SK-N-SH treated with all-trans-retinoic acid at 6 μM for 48 hours (cell line): ENCODE data around the gene COL7A1.

Experiments
- ATAC-seq: fragments of 200-7000 bp; cut with Tn5 transposase; 3 replicates; pipeline ENCODE4 v1.9.1; 2020; ENCODE audit warnings: mild to moderate bottlenecking, moderate library complexity
- ARNTL ChIP-seq: fragments of 450-650 bp; formaldehyde crosslinking; IDR thresholded peaks from 2 replicates; pipeline ENCODE4 v1.5.0; 2020; ENCODE audit warnings: low read depth, mild to moderate bottlenecking, moderate library complexity, borderline replicate concordance
- BACH2 ChIP-seq: fragments of 250-450 bp; sonication (Bioruptor Pico); IDR thresholded peaks from 2 replicates; pipeline ENCODE4 v1.9.0; 2021; ENCODE audit warnings: mild to moderate bottlenecking, borderline replicate concordance
- CSDC2 ChIP-seq: fragments of 250-450 bp; sonication (Bioruptor Pico); IDR thresholded peaks from 2 replicates; pipeline ENCODE4 v1.5.0; 2020; ENCODE audit warnings: mild to moderate bottlenecking, moderate library complexity
- ESRRG ChIP-seq: fragments of 250-450 bp; sonication (Bioruptor Pico); IDR thresholded peaks from 2 replicates; pipeline ENCODE4 v1.6.1; 2021; ENCODE audit warnings: mild to moderate bottlenecking
- ISL1 ChIP-seq: fragments of 250-450 bp; sonication (Bioruptor Pico); IDR thresholded peaks from 2 replicates; pipeline ENCODE4 v2.1.2; 2022; ENCODE audit warnings: mild to moderate bottlenecking, moderate library complexity
- OSR1 ChIP-seq: fragments of 250-450 bp; sonication (Bioruptor Pico); IDR thresholded peaks from 2 replicates; pipeline ENCODE4 v1.8.0; 2022; ENCODE audit warnings: moderate library complexity, mild to moderate bottlenecking, inconsistent platforms
- POU6F1 ChIP-seq: fragments of 250-450 bp; sonication (Bioruptor Pico); IDR thresholded peaks from 2 replicates; pipeline ENCODE4 v1.8.0; 2021; ENCODE audit warnings: low read depth, mild to moderate bottlenecking, moderate library complexity, borderline replicate concordance
- PPARA ChIP-seq: fragments of 250-450 bp; sonication (Bioruptor Pico); IDR thresholded peaks from 2 replicates; pipeline ENCODE4 v1.5.0; 2020; ENCODE audit warnings: mild to moderate bottlenecking, borderline replicate concordance
- RARB ChIP-seq: fragments of 250-450 bp; sonication (Bioruptor Pico); IDR thresholded peaks from 2 replicates; pipeline ENCODE4 v1.8.0; 2021; ENCODE audit warnings: mild to moderate bottlenecking, moderate library complexity
- TCF4 ChIP-seq: fragments of 250-450 bp; sonication (Bioruptor Pico); IDR thresholded peaks from 2 replicates; pipeline ENCODE4 v1.8.0; 2021; ENCODE audit warnings: mild to moderate bottlenecking, moderate library complexity, borderline replicate concordance
- TOX ChIP-seq: fragments of 250-450 bp; sonication (Bioruptor Pico); IDR thresholded peaks from 2 replicates; pipeline ENCODE4 v1.8.0; 2021; ENCODE audit warnings: mild to moderate bottlenecking, moderate library complexity, borderline replicate concordance
- ZC3H10 ChIP-seq: fragments of 250-450 bp; sonication (Bioruptor Pico); IDR thresholded peaks from 2 replicates; pipeline ENCODE4 v1.5.1; 2021; ENCODE audit warnings: mild to moderate bottlenecking, moderate library complexity
- ZFP3 ChIP-seq: fragments of 250-450 bp; sonication (Bioruptor Pico); IDR thresholded peaks from 2 replicates; pipeline ENCODE4 v1.5.0; 2020; ENCODE audit warnings: mild to moderate bottlenecking, moderate library complexity
- ZFP30 ChIP-seq: fragments of 450-650 bp; formaldehyde crosslinking; IDR thresholded peaks from 2 replicates; pipeline ENCODE4 v1.5.0; 2022; ENCODE audit warnings: mild to moderate bottlenecking, moderate library complexity
- ZNF565 ChIP-seq: fragments of 450-650 bp; formaldehyde crosslinking; conservative IDR thresholded peaks from 2 replicates; pipeline ENCODE4 v1.5.0; 2020; ENCODE audit warnings: low read depth, mild to moderate bottlenecking, moderate library complexity
- ZNF70 ChIP-seq: fragments of 450-650 bp; formaldehyde crosslinking; IDR thresholded peaks from 2 replicates; pipeline ENCODE4 v1.5.0; 2020; ENCODE audit warnings: mild to moderate bottlenecking, moderate library complexity
- ZNF8 ChIP-seq: fragments of 450-650 bp; formaldehyde crosslinking; IDR thresholded peaks from 2 replicates; pipeline ENCODE4 v1.5.0; 2020; ENCODE audit warnings: mild to moderate bottlenecking, moderate library complexity
- TF ChIP-seq, protein P1 (sequence below): fragments of 250-450 bp; sonication (Bioruptor Pico); IDR thresholded peaks from 2 replicates; pipeline ENCODE4 v1.5.1; 2021; ENCODE audit warnings: mild to moderate bottlenecking, moderate library complexity
- TF ChIP-seq, protein P2 (sequence below): fragments of 250-450 bp; sonication (Bioruptor Pico); IDR thresholded peaks from 2 replicates; pipeline ENCODE4 v1.8.0; 2020; ENCODE audit warnings: mild to moderate bottlenecking, moderate library complexity, borderline replicate concordance
- TF ChIP-seq, protein P3 (sequence below): fragments of 250-450 bp; sonication (Bioruptor Pico); IDR thresholded peaks from 2 replicates; pipeline ENCODE4 v1.5.1; 2020; ENCODE audit warnings: low read depth, mild to moderate bottlenecking, moderate library complexity

The COL7A1 gene

DNA sequence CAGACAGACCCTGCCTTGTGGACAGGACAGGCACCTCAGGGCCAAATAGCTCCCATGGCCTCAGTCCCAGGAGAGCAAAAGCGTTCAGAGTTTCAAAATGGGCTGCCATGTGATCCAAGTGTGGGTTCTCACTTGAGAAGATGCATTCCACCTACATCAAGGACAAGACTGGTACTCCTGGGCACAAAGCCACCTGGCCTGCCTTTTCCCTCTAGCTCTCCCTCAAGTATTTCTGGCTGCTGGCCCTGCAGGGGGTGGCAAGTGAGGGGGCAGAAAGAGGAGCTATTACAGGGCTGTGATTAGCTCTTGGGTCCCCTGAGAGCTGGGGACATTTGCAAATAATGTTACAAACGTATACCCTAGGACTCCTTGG, 6.5 kb upstream of the COL7A1 start:
- TF ChIP-seq TCF4 (CRISPR knock-in tag) (no peak), PPARA (no peak), ZNF565 (CRISPR knock-in tag) (no peak), CSDC2 (CRISPR knock-in tag) (no peak), ZC3H10 (CRISPR knock-in tag) (no peak), RARB (CRISPR knock-in tag) (no peak), ISL1 (no peak), BACH2 (CRISPR knock-in tag) (no peak), POU6F1 (no peak), ESRRG (CRISPR knock-in tag) (no peak), OSR1 (CRISPR knock-in tag) (no peak), ZNF8 (CRISPR knock-in tag) (no peak), ZNF70 (no peak), TOX (CRISPR knock-in tag) (no peak), ZFP30 (CRISPR knock-in tag) (no peak), ARNTL (CRISPR knock-in tag) (no peak), ZFP3 (CRISPR knock-in tag) (no peak)
- TF ChIP-seq, protein P1, sequence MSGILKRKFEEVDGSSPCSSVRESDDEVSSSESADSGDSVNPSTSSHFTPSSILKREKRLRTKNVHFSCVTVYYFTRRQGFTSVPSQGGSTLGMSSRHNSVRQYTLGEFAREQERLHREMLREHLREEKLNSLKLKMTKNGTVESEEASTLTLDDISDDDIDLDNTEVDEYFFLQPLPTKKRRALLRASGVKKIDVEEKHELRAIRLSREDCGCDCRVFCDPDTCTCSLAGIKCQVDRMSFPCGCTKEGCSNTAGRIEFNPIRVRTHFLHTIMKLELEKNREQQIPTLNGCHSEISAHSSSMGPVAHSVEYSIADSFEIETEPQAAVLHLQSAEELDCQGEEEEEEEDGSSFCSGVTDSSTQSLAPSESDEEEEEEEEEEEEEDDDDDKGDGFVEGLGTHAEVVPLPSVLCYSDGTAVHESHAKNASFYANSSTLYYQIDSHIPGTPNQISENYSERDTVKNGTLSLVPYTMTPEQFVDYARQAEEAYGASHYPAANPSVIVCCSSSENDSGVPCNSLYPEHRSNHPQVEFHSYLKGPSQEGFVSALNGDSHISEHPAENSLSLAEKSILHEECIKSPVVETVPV (CRISPR knock-in tag), result no peak
- TF ChIP-seq, protein P2, sequence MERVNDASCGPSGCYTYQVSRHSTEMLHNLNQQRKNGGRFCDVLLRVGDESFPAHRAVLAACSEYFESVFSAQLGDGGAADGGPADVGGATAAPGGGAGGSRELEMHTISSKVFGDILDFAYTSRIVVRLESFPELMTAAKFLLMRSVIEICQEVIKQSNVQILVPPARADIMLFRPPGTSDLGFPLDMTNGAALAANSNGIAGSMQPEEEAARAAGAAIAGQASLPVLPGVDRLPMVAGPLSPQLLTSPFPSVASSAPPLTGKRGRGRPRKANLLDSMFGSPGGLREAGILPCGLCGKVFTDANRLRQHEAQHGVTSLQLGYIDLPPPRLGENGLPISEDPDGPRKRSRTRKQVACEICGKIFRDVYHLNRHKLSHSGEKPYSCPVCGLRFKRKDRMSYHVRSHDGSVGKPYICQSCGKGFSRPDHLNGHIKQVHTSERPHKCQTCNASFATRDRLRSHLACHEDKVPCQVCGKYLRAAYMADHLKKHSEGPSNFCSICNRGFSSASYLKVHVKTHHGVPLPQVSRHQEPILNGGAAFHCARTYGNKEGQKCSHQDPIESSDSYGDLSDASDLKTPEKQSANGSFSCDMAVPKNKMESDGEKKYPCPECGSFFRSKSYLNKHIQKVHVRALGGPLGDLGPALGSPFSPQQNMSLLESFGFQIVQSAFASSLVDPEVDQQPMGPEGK (CRISPR knock-in tag), result no peak
- TF ChIP-seq, protein P3, sequence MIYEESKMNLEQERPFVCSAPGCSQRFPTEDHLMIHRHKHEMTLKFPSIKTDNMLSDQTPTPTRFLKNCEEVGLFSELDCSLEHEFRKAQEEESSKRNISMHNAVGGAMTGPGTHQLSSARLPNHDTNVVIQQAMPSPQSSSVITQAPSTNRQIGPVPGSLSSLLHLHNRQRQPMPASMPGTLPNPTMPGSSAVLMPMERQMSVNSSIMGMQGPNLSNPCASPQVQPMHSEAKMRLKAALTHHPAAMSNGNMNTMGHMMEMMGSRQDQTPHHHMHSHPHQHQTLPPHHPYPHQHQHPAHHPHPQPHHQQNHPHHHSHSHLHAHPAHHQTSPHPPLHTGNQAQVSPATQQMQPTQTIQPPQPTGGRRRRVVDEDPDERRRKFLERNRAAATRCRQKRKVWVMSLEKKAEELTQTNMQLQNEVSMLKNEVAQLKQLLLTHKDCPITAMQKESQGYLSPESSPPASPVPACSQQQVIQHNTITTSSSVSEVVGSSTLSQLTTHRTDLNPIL, result no peak
- TF ChIP-seq, all 23 proteins: peak for 0
- no peak for ATAC-seq

DNA sequence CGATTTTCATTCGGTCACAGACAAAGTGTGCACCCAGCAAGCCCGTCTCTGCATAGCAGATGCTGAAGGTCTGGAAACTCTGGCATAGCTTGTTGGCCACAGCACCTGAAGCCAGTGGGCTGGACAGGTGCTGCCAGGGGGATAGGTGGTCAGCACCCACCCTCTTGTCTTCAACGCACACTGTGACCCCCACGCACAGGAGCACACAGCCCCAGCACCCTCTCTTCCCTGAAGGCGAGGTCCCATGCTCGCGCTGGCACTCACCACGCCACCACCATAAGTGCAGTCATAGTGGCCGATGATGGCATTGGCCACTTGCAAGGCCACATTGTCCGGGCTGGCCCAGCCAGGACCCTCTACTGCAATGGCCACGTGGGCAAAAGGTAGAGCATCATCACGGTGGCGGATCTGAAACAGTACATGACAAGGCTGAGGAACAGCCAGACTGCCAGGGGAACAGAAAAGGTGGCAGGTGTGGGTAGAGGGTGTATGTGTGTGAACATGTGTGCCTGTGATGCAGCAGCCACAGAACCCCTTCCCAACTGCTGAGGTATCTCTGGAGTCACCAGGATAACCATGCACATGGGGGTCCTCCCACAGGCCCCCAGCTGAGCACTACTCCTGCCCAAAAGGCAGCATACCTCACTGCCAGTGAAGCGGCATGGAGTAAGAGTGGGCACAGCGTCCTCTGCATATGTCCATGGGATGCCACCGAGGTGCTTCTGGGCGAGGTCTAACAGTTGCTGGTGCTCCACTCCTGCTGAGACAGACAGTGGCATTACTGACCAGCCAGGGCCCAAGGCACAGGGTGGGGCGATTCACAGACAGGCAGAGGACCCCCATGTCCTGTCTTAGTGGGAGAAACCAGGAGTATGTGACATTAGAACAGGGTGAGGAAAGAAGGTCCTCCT, 5.8 kb upstream of the COL7A1 start:
- no peak for ATAC-seq

More for the DNA sequence above, 5.8 kb upstream of the COL7A1 start:
- TF ChIP-seq POU6F1 (no peak), ESRRG (CRISPR knock-in tag) (no peak), ZNF565 (CRISPR knock-in tag) (no peak), OSR1 (CRISPR knock-in tag) (no peak), RARB (CRISPR knock-in tag) (no peak), BACH2 (CRISPR knock-in tag) (no peak)
- TF ChIP-seq, protein P3, result no peak
- TF ChIP-seq, all 23 proteins: peak for 0
